Ammon's horn (tissue), 1 donor: ENCODE data around the gene RBM46.
"Not testable (repeated sequence)": the region's sequence is repeated elsewhere in the genome, so short reads cannot be mapped to it uniquely, and the experiment has no call there.

Experiments used
- DNase-seq: peaks from one replicate; pipeline ENCODE4 v3.0.0-alpha.2; 2016; ENCODE audit warnings: low spot score

The RBM46 gene

GRCh38 chr4:154836513-154836912 lies 55.4 kb downstream of the RBM46 start:
- no peak for DNase-seq

GRCh38 chr4:154838155-154838554 lies 57.1 kb downstream of the RBM46 start:
- DNase-seq: no peak

- no peak for DNase-seq
Measured at GRCh38 chr4:154838694-154839093, 57.6 kb downstream of the RBM46 start.

- no peak for DNase-seq
Measured at GRCh38 chr4:154854362-154854761, 73.3 kb downstream of the RBM46 start.

GRCh38 chr4:154858166-154858565 lies 77.1 kb downstream of the RBM46 start:
- DNase-seq: no peak

GRCh38 chr4:154868414-154869194 lies 87.5 kb downstream of the RBM46 start:
- no peak for DNase-seq

- DNase-seq: no peak
Measured at GRCh38 chr4:154869301-154869700, 88.2 kb downstream of the RBM46 start.

GRCh38 chr4:154872198-154872597 lies 91.1 kb downstream of the RBM46 start:
- no peak for DNase-seq

- not testable (repeated sequence) for DNase-seq
Measured at GRCh38 chr4:154874049-154874448, 93.0 kb downstream of the RBM46 start.

GRCh38 chr4:154877110-154877760 lies 96.2 kb downstream of the RBM46 start:
- no peak for DNase-seq
